AG09309 (cell line): Measurements from ENCODE around the gene VPS13D.
"Not testable (repeated sequence)": the region's sequence is repeated elsewhere in the genome, so short reads cannot be mapped to it uniquely, and the experiment has no call there.

ENCODE experiments used
- DNase-seq: peaks from one replicate; pipeline ENCODE4 v3.0.0-alpha.2; 2010; ENCODE audit warnings: low read depth
- H3K4me3 ChIP-seq: 2 replicates; pipeline ENCODE4 v1.5.1; 2011; ENCODE audit warnings: mild to moderate bottlenecking, low read depth, low read length, moderate library complexity; ENCODE audit not compliant: control insufficient read depth
- CTCF ChIP-seq: IDR thresholded peaks from 2 replicates; pipeline ENCODE4 v1.5.1; 2011; ENCODE audit warnings: mild to moderate bottlenecking, low read depth, low read length, inconsistent platforms; ENCODE audit not compliant: insufficient read depth, control insufficient read depth; ENCODE audit errors: missing control alignments

The VPS13D gene

GRCh38 chr1:12521096-12521495 lies 291.3 kb downstream of the VPS13D start:
- TF ChIP-seq CTCF, result no peak
- no peak for DNase-seq
- H3K4me3 ChIP-seq, result no peak overlapping the region

- not testable (repeated sequence) for DNase-seq, H3K4me3 ChIP-seq
Observed at GRCh38 chr1:12522780-12523179, 292.9 kb downstream of the VPS13D start.

GRCh38 chr1:12524266-12524665 lies 294.4 kb downstream of the VPS13D start:
- no peak for DNase-seq
- TF ChIP-seq CTCF, result no peak
- no peak overlapping the region for H3K4me3 ChIP-seq

GRCh38 chr1:12525311-12526181 lies 295.7 kb downstream of the VPS13D start:
- no peak for DNase-seq
- no peak overlapping the region for H3K4me3 ChIP-seq
- no peak for TF ChIP-seq CTCF

GRCh38 chr1:12527564-12527963 lies 297.7 kb downstream of the VPS13D start:
- no peak for DNase-seq
- no peak overlapping the region for H3K4me3 ChIP-seq
- no peak for TF ChIP-seq CTCF

GRCh38 chr1:12528021-12528852 lies 298.4 kb downstream of the VPS13D start:
- peak; percentile 46 for DNase-seq
- TF ChIP-seq CTCF, result no peak
- no peak overlapping the region for H3K4me3 ChIP-seq

- no peak overlapping the region for H3K4me3 ChIP-seq
- TF ChIP-seq CTCF, result no peak
- no peak for DNase-seq
Observed at GRCh38 chr1:12529640-12530174, 299.9 kb downstream of the VPS13D start.
